Measurements from ENCODE around the gene RNF212. TPM values are rescaled to one million over a fixed set of nuclear protein-coding genes. Genes with fewer than 3 reads are reported as not detected.

The RNF212 gene
- total and polyA plus RNA-seq, 2 donors (not counting 3 experiments of a cell fraction or from before 2014, with no cell fraction given): 2.3 to 2.8 TPM

- Histone ChIP-seq H2AFZ (ENCODE audit: low read depth, low read length) (no peak overlapping the region), H3K4me3 (replicated peaks in 1 of 3; ENCODE audit: insufficient read depth in 1 of 3, low read depth in 1 of 3, low read length in 3 of 3) (no peak overlapping the region), H3K4me2 (ENCODE audit: insufficient read depth, low read length) (no peak overlapping the region), H3K36me3 (ENCODE audit: control insufficient read depth in 2 of 2, extremely low read depth in 1 of 2, insufficient read depth in 2 of 2, low read length in 2 of 2) (no peaks in the 10 kb centered on the region), H3K27ac (ENCODE audit: insufficient read depth, low read depth, low read length) (no peak overlapping the region), H3K9me3 (replicated peaks; ENCODE audit: control insufficient read depth, insufficient read depth, low read length) (no peaks in the 10 kb centered on the region), H3K79me2 (ENCODE audit: control insufficient read depth, insufficient read depth, low read length) (no peaks in the 10 kb centered on the region), H3K9ac (replicated peaks; ENCODE audit: extremely low read depth, insufficient read depth, low read length) (no peak overlapping the region), H3K4me1 (ENCODE audit: control insufficient read depth, extremely low read depth, insufficient read depth, low read length) (no peaks in the 10 kb centered on the region), H3K27me3 (ENCODE audit: control insufficient read depth in 2 of 2, insufficient read depth in 2 of 2, low read length in 2 of 2) (no peaks in the 10 kb centered on the region), H3K9me1 (replicated peaks; ENCODE audit: control insufficient read depth, extremely low read depth, insufficient read depth, low read length) (no peaks in the 10 kb centered on the region), H4K20me1 (replicated peaks; ENCODE audit: control insufficient read depth, extremely low read depth, insufficient read depth, low read length) (no peaks in the 10 kb centered on the region)
- no TSS peak for BruUV-seq (replicated peaks)
- dilution Hi-C loops (cut with MboI; ENCODE audit: extremely low pct_ligation_motif_present, low sequenced_read_pairs) (no loop called here), intact Hi-C loops (cut with micrococcal nuclease) (no loop called here)
- no peak for TF ChIP-seq JUN (IDR thresholded peaks at IDR 0.05; ENCODE audit: borderline replicate concordance, insufficient read depth, insufficient read length, low read depth)
- no peak for TF ChIP-seq GATA2 (IDR thresholded peaks at IDR 0.05; ENCODE audit: insufficient read depth, insufficient read length, low read depth, low read length)
- no peak for TF ChIP-seq EZH2 (IDR thresholded peaks at IDR 0.05; ENCODE audit: borderline replicate concordance, low read depth, low read length, severe bottlenecking)
- TF ChIP-seq FOS (IDR thresholded peaks at IDR 0.05; ENCODE audit: borderline replicate concordance, insufficient read depth, low read length): no peak
- TF ChIP-seq MAX (IDR thresholded peaks at IDR 0.05; ENCODE audit: insufficient read depth, insufficient read length): no peak
- TF ChIP-seq CTCF (IDR thresholded peaks at IDR 0.05; ENCODE audit: extremely low read depth in 1 of 2, insufficient read depth in 1 of 2, low read depth in 1 of 2, low read length in 2 of 2): no peak
- no peak for TF ChIP-seq POLR2AphosphoS5 (IDR thresholded peaks at IDR 0.05; ENCODE audit: insufficient read depth, low read depth, low read length)
- no peak for TF ChIP-seq MYC (IDR thresholded peaks at IDR 0.05; ENCODE audit: low read depth, low read length)
- no peak for TF ChIP-seq POLR2A (IDR thresholded peaks at IDR 0.05; ENCODE audit: low read depth, low read length)
- ChIA-PET POLR2A (no interaction called here), CTCF (no interaction called here)
- no peak for DNase-seq (ENCODE audit: low read depth, low spot score)
- no peak for FAIRE-seq
Observed at GRCh38 chr4:1079711-1080265, 33.6 kb downstream of the RNF212 start.
